BLaER1 (cell line): ENCODE results near the gene PHF3.

Source experiments
- H3K27ac ChIP-seq: shearing (Covaris generic); formaldehyde crosslinking; 2 replicates; pipeline ENCODE4 v1.8.1; 2022
- H3K27me3 ChIP-seq: shearing (Covaris generic); formaldehyde crosslinking; 2 replicates; pipeline ENCODE4 v1.8.1; 2022
- H3K36me3 ChIP-seq: shearing (Covaris generic); formaldehyde crosslinking; 2 replicates; pipeline ENCODE4 v1.8.1; 2022
- H3K4me1 ChIP-seq: shearing (Covaris generic); formaldehyde crosslinking; 2 replicates; pipeline ENCODE4 v1.8.1; 2022
- H3K4me2 ChIP-seq: shearing (Covaris generic); formaldehyde crosslinking; 2 replicates; pipeline ENCODE4 v1.8.1; 2022
- H3K4me3 ChIP-seq: shearing (Covaris generic); formaldehyde crosslinking; 2 replicates; pipeline ENCODE4 v1.8.1; 2022
- H3K9ac ChIP-seq: shearing (Covaris generic); formaldehyde crosslinking; 2 replicates; pipeline ENCODE4 v1.8.1; 2022
- H3K9me3 ChIP-seq: shearing (Covaris generic); formaldehyde crosslinking; 2 replicates; pipeline ENCODE4 v1.8.1; 2022
- H4K20me1 ChIP-seq: shearing (Covaris generic); formaldehyde crosslinking; 2 replicates; pipeline ENCODE4 v1.8.1; 2022
- Cebpa-rat ChIP-seq: shearing (Covaris generic); IDR thresholded peaks from 2 replicates; pipeline ENCODE4 v1.8.1; 2022

The PHF3 gene, protein sequence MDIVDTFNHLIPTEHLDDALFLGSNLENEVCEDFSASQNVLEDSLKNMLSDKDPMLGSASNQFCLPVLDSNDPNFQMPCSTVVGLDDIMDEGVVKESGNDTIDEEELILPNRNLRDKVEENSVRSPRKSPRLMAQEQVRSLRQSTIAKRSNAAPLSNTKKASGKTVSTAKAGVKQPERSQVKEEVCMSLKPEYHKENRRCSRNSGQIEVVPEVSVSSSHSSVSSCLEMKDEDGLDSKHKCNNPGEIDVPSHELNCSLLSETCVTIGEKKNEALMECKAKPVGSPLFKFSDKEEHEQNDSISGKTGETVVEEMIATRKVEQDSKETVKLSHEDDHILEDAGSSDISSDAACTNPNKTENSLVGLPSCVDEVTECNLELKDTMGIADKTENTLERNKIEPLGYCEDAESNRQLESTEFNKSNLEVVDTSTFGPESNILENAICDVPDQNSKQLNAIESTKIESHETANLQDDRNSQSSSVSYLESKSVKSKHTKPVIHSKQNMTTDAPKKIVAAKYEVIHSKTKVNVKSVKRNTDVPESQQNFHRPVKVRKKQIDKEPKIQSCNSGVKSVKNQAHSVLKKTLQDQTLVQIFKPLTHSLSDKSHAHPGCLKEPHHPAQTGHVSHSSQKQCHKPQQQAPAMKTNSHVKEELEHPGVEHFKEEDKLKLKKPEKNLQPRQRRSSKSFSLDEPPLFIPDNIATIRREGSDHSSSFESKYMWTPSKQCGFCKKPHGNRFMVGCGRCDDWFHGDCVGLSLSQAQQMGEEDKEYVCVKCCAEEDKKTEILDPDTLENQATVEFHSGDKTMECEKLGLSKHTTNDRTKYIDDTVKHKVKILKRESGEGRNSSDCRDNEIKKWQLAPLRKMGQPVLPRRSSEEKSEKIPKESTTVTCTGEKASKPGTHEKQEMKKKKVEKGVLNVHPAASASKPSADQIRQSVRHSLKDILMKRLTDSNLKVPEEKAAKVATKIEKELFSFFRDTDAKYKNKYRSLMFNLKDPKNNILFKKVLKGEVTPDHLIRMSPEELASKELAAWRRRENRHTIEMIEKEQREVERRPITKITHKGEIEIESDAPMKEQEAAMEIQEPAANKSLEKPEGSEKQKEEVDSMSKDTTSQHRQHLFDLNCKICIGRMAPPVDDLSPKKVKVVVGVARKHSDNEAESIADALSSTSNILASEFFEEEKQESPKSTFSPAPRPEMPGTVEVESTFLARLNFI (N-terminal part only)

DNA sequence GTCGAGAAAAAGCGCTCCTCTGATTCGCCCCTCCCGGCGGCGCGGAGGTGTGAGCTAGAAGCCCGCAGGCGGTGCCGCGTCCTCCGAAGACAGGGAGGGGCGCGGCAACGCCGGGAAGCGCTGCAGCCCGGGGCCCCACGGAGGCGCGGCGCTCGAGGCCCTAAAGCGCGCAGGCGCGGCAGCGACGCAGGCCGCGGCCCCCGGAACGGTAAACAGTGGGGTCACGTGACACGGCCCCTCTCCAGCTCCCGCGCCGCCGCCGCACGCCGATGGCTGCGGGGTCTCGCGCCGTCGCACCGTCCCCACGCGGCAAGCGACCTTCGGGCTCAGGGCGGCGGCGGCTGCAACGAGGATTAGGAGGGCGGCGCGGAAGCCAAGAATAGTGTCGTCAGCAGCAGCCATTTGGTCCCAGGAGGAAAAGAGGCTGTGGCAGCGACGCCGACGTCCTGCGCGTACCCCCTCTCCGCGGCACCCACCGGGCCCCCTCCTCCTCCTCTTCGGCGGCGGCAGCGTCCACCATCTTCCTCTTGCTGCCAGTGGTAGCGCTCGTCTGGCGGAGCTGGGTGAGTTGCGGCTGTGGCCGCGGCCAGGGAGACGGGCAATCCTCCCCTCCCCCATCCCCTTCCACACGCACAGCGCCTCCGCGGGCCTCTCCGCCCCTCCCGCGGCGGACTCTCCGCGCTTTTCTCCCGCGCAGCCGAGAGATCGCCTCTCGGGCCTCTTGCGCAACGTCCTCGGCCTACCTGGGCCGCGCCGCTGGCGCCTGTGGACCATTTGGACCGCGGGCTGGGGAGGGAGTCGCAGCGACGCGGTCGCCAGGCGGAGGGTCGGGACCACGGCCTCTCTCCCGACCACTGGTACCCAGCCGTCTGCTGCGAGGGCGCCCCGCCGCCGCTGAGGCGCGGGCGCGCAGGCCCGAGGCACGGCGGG, at the start of gene PHF3:
TSS of gene PHF3 (plus strand) at position 215 of the 930 bp plus-strand sequence. CDS start 10,750 bp downstream, outside the sequence.
- Histone ChIP-seq H3K9ac (peak within 1 kb of the TSS; percentile 99), H3K4me2 (peak within 1 kb of the TSS; percentile 96), H3K36me3 (no peaks in the 10 kb centered on the region), H3K4me3 (peak within 1 kb of the TSS; percentile 99), H4K20me1 (peaks cover 47% of the 10 kb centered on the region), H3K9me3 (no peaks in the 10 kb centered on the region), H3K27me3 (no peaks in the 10 kb centered on the region), H3K4me1 (peaks cover 32% of the 10 kb centered on the region), H3K27ac (peak within 1 kb of the TSS; percentile 99)
- TF ChIP-seq Cebpa-rat: peak; percentile 97

DNA sequence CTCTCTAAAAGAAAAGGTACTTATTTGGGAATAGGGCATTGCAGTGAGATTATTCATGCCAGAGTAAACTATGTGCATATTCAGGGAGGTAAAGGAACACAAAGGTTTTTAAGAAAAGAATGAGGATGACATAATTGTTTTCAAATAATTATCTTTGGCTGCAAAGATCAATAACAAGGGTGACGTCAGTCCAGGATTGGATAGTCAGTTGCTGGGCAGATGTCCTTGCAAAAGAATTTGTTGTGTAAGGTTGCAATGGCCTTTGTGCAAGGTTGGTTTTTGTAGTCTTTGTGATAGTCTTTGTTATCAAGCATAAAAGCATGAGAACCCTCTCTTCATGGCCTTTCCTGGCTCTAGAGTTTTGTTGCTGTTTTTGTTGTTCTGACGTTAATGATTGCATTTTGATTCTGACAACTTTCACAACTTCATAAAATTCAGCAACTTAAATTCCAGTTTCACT, 45.6 kb upstream of the PHF3 start:
- no peaks in the 10 kb centered on the region for H3K36me3 ChIP-seq
- no peak for TF ChIP-seq Cebpa-rat
- H3K4me2 ChIP-seq: no peak overlapping the region
- H3K9ac ChIP-seq: no peak overlapping the region
- H3K9me3 ChIP-seq: no peaks in the 10 kb centered on the region
- no peaks in the 10 kb centered on the region for H3K27me3 ChIP-seq
- H3K4me1 ChIP-seq: no peaks in the 10 kb centered on the region
- no peak overlapping the region for H3K27ac ChIP-seq
- H4K20me1 ChIP-seq: no peaks in the 10 kb centered on the region
- no peak overlapping the region for H3K4me3 ChIP-seq

DNA sequence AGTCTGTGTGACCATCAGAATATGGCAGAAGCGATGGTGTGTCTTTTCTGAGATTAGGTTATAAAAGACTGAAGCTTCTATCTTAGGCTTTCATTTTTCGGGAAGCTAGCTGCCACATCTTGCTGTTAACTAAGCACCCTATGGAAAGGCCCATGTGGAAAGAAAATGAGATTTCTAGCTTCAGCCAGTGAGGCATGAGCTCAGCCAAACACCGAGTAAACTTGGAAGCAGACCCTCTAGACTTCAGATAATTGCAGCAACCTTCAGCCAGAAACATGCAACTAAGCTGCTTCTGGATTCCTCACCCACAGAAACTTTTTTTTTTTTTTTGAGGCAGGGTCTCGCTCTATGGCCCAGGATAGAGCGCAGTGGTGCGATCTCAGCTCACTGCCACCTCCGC, 42.7 kb upstream of the PHF3 start:
- no peak overlapping the region for H3K27ac ChIP-seq
- H3K9ac ChIP-seq: no peak overlapping the region
- no peaks in the 10 kb centered on the region for H3K9me3 ChIP-seq
- H3K27me3 ChIP-seq: no peaks in the 10 kb centered on the region
- peaks cover 2% of the 10 kb centered on the region; the same call in 1 of the 2 replicates for H3K4me1 ChIP-seq
- no peaks in the 10 kb centered on the region for H4K20me1 ChIP-seq
- TF ChIP-seq Cebpa-rat: no peak
- no peaks in the 10 kb centered on the region for H3K36me3 ChIP-seq
- H3K4me3 ChIP-seq: no peak overlapping the region
- H3K4me2 ChIP-seq: no peak overlapping the region

DNA sequence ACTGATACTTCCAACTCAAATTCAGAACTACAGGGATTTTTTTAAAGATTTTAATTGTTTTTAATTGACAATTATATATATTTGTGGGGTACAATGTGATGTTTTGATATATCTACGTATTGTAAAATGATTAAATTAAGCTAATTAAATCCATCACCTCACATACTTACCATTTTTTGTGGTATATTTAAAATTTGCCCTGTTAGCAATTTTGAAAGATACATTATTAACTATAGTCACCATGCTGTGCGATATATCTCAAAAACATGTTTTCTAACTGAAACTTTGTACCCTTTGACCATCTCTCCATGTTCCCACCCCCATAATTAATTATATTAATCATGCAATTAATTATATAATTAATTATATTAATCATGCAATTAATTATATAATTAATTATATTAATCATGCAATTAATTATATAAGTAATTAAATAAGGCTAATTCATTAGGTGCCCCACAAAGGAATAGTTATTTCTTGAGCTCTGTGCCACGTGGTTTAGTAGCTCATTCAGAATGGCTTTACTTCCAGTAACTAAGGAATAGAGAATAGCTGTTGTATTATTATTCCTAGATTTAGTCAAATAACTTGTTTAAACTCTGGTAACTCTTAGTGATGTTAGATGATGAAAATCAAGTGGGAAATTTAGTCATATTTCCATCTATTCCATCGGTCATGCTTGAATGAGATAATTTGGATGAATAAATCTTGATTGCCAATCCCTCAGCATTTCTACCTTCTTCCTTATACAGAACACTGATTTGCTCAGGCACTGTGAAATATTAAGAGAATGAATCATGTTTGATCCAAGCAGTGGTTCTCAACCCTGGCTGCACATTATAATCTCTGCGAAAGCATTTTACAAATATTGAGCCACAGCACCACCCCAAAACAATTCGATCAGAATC, 38.2 kb upstream of the PHF3 start:
- TF ChIP-seq Cebpa-rat: no peak
- H3K27me3 ChIP-seq: no peaks in the 10 kb centered on the region
- H3K9me3 ChIP-seq: no peaks in the 10 kb centered on the region
- no peak overlapping the region for H3K9ac ChIP-seq
- H4K20me1 ChIP-seq: no peaks in the 10 kb centered on the region
- H3K4me2 ChIP-seq: peak overlapping the region; percentile 76; the same call in 1 of the 2 replicates
- H3K4me3 ChIP-seq: no peak overlapping the region; the same call in 1 of the 2 replicates
- no peak overlapping the region for H3K27ac ChIP-seq
- no peaks in the 10 kb centered on the region for H3K36me3 ChIP-seq
- peaks cover 9% of the 10 kb centered on the region; the same call in 1 of the 2 replicates for H3K4me1 ChIP-seq

DNA sequence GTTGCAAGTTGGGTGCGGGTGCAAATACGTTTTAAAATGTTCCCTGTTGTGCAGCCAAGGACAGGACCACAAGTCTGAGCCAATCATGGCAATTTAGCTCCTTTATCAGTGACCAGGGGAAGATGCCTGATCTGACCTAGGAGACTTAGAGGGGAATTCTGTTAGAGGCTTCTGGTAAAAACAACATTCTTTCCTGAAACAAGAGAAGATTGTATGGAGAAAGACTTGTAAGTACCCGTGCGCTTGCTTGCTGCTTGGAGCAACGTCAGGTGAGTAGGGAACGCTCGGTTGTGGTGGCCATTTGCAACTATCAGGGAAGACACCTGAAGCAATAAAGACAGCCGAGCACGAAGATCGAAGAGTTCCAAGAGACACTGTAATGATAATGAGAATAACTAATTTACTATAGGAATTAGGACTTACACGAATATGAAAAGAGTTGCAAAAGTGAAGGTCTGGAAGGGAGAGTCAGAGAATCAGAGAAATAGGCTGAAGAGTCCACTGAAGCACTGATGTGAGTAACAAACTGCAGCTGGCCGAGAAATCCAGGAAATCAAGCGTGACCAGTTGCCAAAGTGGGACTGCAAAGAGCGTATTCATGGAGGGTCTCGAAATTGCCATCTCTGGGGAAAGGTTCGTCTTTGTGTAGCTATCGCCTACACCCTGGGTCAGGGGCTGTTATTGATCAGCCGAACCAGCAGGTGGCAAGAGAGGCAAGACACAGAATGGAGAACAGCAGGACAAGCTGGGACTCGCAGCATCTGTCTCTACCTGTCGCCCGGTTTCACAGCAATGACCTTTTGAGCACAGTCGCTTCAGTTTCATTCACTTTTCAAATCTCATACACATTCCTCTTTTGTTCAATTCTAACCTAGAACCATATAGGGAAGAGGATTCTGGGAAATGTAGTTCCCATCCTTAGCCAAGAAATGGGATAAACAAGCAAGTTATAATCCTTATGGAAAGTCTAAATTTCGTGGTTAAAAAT, 37.3 kb upstream of the PHF3 start:
- H3K4me1 ChIP-seq: peaks cover 9% of the 10 kb centered on the region; the same call in 1 of the 2 replicates
- H3K4me2 ChIP-seq: peak overlapping the region; percentile 76
- peak overlapping the region; percentile 51; the same call in 1 of the 2 replicates for H3K9ac ChIP-seq
- no peak for TF ChIP-seq Cebpa-rat
- no peaks in the 10 kb centered on the region for H3K9me3 ChIP-seq
- H4K20me1 ChIP-seq: no peaks in the 10 kb centered on the region
- H3K4me3 ChIP-seq: peak overlapping the region; percentile 60
- H3K27me3 ChIP-seq: no peaks in the 10 kb centered on the region
- H3K36me3 ChIP-seq: no peaks in the 10 kb centered on the region
- H3K27ac ChIP-seq: no peak overlapping the region

DNA sequence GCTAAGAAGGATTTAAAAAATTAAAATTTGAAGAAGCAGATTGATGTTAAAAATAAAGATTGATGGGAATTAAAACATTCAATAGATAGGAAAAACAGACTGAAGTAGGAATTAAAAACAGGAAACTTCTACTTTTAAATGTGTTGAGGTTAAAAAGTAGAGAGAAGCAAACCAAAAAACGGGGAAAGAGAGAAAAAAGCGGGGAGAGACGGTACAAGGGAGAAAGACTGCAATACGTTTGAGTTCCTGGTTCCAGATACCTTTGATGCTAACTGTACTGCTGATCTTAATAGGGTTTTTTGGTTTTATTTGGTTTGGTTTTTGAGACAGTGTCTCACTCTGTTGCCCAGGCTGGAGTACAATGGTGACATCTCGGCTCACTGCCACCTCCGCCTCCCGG, 36.4 kb upstream of the PHF3 start:
- Histone ChIP-seq H4K20me1 (no peaks in the 10 kb centered on the region), H3K4me1 (peaks cover 9% of the 10 kb centered on the region; the same call in 1 of the 2 replicates), H3K9me3 (no peaks in the 10 kb centered on the region), H3K27ac (no peak overlapping the region), H3K4me2 (no peak overlapping the region), H3K4me3 (no peak overlapping the region), H3K9ac (no peak overlapping the region), H3K27me3 (no peaks in the 10 kb centered on the region), H3K36me3 (no peaks in the 10 kb centered on the region)
- TF ChIP-seq Cebpa-rat: no peak

DNA sequence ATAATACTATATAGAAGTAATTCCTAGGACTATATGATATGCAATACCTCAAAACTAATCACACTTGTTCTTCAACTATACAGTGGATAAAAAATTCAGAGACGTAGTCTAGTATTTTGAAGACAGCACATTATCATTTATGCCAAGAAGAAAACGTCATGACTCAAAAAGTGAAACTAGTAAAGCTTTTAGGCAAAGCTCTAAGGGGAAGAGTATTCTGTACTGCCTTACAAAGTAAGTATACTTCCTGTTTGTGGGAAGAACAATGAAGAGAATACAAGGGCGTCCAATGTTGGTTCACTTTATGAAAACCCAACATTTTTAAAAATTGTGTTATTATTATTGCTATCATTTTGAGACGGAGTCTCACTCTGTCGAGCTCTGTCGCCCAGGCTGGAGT, 35.5 kb upstream of the PHF3 start:
- H3K4me1 ChIP-seq: peaks cover 9% of the 10 kb centered on the region; the same call in 1 of the 2 replicates
- H3K4me2 ChIP-seq: no peak overlapping the region
- no peaks in the 10 kb centered on the region for H3K27me3 ChIP-seq
- H3K36me3 ChIP-seq: no peaks in the 10 kb centered on the region
- H3K4me3 ChIP-seq: no peak overlapping the region
- H3K9ac ChIP-seq: no peak overlapping the region
- no peak overlapping the region for H3K27ac ChIP-seq
- no peak for TF ChIP-seq Cebpa-rat
- H3K9me3 ChIP-seq: no peaks in the 10 kb centered on the region
- H4K20me1 ChIP-seq: no peaks in the 10 kb centered on the region
